ENCODE data around the gene EIF3J.
"Not testable (repeated sequence)": the region's sequence is repeated elsewhere in the genome, so short reads cannot be mapped to it uniquely, and the experiment has no call there.

The EIF3J gene, protein sequence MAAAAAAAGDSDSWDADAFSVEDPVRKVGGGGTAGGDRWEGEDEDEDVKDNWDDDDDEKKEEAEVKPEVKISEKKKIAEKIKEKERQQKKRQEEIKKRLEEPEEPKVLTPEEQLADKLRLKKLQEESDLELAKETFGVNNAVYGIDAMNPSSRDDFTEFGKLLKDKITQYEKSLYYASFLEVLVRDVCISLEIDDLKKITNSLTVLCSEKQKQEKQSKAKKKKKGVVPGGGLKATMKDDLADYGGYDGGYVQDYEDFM

DNA sequence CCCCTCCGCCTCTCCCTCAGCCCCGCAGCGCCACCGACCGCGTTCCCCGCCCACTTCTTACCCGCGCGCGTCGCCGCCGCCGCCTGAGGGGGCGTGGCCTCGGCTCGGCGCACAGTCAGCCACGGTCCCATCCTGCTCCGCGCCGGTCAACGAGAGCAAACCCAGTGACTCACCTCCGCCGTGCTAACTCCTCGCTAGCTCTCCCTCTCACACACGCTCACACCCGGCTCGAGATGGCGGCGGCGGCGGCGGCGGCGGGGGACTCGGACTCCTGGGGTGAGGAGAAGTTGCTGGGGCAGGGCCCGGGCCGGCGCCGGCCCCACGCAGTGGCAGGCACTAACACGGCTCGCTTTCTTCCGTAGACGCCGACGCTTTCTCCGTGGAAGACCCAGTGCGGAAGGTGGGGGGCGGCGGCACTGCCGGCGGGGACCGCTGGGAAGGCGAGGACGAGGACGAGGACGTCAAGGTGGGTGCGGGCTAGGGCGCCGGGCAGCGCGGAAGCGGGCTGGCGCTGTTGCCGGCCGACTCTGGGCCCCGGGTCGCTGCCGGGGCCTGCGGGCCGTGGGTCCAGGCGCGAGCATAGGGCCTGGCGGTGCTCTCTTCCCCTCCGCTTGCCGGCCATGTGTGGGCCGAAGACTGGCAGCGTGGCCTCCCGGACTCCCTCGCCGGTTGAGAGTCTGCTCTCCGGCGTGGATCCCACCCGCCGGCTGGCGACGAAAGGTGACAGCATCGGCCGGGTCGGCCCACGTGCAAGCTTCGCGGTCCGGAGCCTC lies at the start of gene EIF3J:
EIF3J (plus strand) TSS at position 186 of the 773 bp plus-strand sequence; CDS start at position 234, 48 bp downstream.
- no peak for FAIRE-seq

DNA sequence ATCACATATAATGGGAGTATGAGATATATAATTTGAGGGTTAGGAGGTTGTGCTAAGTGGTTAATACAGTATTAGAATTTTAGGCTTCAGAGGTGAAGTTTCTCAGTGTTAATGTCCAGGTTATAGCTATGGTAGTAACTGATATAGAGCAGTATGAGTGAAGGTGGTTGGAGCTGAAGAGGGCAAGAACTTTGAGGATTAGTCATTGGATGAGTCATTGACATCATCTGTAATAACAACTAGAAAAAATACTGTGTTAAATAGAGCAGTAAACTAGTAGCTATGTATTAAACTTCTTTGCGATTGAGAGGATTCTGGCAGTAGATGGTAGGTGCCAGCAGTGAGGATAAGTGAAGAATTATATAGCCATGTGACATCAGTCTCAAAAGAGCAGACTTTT lies 47.5 kb upstream of the EIF3J start:
- no peak for FAIRE-seq

GRCh38 chr15:44490622-44491021 lies 46.3 kb upstream of the EIF3J start:
- no peak for FAIRE-seq

- FAIRE-seq = no peak
Measured at GRCh38 chr15:44492040-44492439, 44.9 kb upstream of the EIF3J start.

GRCh38 chr15:44492672-44493071 lies 44.3 kb upstream of the EIF3J start:
- peak; percentile 17 for FAIRE-seq

DNA sequence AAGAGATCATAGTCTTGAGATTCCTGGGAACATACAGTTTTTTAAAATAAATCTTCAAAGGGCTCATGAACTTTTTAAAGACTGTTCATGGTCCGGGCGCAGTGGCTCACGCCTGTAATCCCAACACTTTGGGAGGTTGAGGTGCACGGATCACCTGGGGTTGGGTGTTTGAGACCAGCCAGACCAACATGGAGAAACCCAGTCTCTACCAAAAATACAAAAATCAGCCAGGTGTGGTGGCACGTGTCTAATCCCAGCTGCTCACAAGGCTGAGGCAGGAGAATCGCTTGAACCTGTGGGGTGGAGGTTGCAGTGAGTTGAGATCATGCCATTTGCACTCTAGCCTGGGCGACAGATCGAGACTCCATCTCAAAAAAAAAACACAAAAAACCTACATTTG lies 41.4 kb upstream of the EIF3J start:
- no peak for FAIRE-seq

GRCh38 chr15:44500555-44500954 lies 36.4 kb upstream of the EIF3J start:
- no peak for FAIRE-seq

DNA sequence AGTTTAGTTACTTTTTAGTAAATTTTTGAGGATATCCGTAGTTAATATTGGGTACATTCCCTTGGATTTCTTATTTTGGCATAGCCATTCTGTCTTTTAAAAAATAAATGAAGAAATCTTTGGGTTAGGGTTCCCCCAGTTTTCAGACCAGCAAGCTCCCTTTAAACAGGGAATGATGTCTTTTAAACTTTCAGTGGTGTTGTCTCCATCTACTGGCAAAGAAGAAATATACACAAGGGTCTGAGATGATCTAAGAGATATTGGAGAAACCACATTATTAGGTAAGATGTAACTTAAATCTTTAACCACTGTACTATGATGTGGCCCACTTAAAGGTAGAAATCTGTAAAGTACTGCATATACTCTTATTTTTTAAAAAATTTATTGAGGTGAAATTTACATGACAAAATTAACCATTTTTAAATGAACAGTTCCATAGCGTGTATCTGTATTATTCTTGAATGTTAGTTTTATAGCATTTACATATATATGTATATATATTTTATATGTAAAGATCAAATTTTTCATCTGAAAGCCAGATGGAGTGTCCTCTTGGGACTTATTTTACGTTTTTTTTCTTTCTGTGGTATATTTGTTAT lies 35.1 kb upstream of the EIF3J start:
- peak; percentile 97 for FAIRE-seq

GRCh38 chr15:44516436-44516835 lies 20.5 kb upstream of the EIF3J start:
- no peak for FAIRE-seq

DNA sequence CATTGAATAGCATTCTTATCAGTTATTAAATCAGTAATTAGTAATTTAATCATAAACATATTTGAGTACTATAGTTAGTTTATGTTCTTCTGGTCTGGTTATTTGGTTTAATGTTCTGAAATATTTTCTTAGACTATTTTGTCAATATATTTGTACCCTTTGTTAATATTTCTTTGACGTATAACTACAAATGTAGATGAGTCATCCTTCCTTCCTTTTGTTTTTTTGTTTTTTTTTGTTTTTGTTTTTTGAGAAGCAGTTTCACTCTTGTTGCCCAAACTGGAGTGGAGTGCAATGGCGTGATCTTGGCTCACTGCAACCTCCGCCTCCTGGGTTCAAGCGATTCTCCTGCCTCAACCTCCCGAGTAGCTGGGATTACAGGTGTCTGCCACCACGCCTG lies 17.4 kb upstream of the EIF3J start:
- peak; percentile 66 for FAIRE-seq

DNA sequence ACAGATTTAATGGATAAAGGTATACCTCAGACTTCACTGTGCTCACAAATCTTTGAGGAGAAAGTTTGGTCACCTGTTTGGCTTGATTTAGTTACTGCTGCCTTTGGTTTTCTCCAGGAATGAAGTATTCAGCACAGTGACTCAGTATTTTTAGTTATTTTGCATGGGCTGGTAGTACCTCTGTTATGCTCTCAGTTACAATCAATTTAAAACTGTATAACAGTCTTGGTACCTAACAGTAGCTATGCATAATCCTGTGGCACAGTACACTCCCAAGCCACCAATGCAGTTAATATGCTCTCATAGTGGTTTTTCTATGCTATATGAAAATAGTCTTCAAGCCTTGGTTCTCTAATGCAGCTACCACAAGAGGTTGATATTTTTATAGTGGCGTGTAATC lies 11.9 kb upstream of the EIF3J start:
- FAIRE-seq = no peak

DNA sequence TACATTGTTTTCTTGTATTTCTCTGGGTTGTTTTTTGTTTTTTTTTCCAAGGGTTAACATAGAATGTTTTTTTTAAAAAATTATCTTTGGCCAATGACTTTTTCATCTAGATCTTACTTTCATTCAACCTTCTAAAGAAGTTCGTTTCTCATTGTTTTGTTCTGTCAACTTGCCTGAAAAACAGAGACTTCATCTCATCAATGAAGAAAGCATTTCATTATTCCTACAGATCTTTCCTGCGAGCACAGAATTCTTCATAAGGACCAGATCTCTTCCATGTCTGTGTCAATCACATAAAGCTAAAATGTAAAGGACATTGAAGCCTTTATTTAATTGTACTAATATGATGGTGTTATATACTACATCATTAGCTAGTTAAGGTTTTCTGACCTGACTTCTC lies 9.7 kb upstream of the EIF3J start:
- peak; percentile 49 for FAIRE-seq

DNA sequence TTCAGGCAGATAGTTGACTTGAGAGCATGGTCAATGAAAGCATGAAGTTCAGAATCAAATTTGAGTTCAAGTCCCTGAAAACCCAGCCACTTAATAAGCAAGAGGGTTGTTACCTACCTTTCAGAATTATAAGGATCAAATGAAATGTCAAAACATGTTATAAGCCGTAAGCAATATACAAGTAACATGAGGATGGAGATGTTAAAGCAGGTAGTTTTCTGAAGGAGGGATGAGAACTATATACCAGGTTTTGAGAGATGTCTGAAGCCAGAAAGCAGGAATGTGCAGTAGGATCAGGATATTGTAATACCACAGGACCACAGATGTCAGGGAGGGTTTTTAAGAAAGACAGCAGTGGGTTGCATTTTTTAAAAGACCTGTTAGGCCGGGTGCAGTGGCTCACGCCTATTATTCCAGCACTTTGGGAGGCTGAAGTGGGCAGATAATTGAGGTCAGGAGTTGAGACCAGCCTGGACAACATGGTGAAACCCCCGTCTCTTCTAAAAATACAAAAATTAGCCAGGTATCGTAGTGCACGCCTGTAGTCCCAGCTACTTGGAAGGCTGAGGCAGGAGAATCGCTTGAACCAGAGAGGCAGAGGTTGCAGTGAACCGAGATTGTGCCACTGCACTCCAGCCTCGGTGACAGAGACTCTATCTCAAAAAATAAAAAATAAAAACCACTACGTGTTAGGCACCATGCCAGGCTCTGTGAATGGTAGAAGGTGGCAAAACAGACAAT lies 6.9 kb upstream of the EIF3J start:
- FAIRE-seq = no peak

DNA sequence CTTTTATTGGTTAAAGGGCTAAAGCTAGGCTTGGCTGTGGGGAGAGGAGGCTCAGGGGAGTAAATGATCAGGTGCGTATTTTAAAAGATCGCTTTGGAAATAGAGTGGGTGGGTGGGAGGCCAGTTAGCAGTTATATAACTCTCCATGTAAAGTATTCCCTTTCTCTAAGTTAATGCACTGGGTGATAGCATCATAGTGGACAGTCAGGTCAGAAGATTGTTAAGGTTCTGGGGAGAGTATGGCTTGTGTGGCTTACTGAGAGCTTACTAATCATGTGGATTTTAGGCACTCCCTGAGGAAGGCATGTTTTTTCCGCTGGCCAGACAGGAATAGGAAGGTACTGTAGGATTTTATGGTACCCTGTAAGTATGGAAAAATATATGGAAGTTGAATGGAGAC lies 6.3 kb upstream of the EIF3J start:
- no peak for FAIRE-seq

DNA sequence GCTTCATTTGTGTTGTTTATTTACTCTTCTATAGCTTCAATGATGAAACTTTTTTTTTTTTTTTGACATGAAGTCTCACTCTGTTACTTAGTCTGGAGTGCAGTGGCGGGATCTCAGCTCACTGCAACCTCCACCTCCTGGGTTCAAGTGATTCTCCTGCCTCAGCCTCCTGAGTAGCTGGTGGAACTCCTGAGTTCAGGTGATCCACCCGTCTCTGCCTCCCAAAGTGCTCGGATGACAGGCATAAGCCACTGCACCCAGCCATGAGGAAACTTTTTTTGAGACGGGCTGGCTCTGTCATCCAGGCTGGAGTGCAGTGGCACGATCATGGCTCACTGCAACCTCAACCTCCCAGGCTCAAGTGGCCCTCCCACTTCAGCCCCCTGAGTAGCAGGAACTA lies 4.7 kb upstream of the EIF3J start:
- FAIRE-seq = not testable (repeated sequence)

GRCh38 chr15:44532689-44533088 lies 4.3 kb upstream of the EIF3J start:
- FAIRE-seq = no peak

DNA sequence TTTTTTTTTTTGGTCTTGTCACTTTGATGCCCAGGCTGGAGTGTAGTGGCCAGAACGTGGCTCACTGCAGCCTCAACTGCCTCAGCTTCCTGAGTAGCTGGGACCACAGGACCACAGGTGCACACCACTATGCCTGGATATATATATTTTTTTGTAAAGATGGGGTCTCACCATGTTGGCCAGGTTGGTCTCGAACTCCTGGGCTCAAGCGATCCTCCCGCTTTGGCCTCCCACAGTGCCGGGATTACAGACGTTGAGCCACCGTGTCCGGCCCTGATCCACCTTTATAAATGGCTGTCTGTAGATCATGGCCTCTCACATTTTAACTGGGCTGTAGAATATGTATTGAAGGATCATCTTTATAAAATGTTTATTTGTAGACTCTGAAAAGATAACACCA lies 1.9 kb upstream of the EIF3J start:
- FAIRE-seq = no peak

DNA sequence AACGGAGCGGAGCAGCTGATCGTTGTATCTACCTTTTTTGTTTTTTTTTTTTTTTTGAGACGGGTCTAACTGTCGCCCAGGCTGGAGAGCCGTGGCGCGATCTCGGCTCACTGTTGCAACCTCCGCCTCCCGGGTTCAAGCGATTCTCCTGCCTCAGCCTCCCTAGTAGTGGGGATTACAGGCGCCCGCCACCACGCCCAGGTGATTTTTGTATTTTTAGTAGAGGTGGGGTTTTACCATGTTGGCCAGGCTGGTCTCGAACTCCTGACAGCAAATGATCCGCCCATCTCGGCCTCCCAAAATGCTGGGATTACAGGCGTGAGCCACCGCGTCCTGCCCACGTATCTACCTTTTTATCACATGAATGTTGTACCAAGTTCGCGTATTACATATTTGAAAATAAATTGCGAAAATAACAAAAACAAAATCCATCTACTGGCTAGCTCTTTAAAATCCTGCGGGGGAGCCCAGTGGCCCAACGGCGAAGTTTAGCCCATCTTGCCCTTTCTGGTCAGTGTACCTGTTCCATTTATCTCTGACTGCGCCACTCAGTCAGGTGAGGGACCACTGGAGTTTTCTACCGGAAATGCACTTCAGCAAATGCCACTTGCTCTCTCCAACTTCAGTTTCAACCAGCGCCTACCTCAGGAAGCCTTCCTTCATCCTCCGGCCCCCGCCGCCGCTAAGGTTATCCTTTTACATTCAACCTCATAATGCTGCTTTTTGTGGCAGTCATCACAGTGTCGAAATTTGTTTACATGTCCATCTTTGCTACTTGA lies 1.2 kb upstream of the EIF3J start:
- no peak for FAIRE-seq

DNA sequence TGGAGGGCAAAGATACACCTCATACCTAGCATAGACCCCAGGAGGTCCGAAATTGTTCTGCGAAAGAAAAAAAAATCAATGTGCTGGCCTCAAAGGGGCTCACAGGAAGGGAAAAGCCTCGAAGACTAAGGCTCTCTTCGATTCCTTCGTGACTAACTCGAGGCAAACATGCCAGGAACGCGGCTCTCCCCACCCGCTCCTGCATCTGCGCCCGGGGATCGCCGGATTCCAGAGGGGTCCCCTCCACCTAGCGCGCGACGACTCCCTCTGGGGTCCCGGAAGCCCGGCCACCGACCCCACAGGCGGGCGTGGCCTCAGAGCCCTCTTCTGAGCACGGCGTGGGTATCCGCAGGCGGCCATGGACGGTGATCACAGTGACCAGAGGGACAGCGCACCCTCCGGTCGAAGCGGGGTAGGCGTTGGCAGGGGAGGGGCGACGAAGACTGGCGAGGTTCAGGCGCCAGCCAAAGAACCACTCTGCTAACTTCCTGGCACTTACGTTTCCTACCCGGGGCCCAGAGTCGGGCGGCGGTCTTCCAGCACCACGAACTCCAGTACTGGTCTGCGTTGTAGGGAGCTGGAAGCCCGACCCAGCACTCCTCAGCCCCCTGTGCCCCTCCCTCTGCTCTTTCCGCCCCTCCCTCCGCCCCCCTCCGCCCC lies 515 bp upstream of the EIF3J start:
- FAIRE-seq = no peak

- no peak for FAIRE-seq
Measured at GRCh38 chr15:44537735-44538240, 841 bp downstream of the EIF3J start.

- no peak for FAIRE-seq
Measured at GRCh38 chr15:44541282-44541958, 4.5 kb downstream of the EIF3J start.

Data from G401.6 (cell line).